ENCODE measurements around the gene SLC22A25. TPM values are rescaled to one million over a fixed set of nuclear protein-coding genes. Genes with fewer than 3 reads are reported as not detected.

Gene SLC22A25
- total and polyA plus RNA-seq, 2 of the 13 experiments (the other 11 are each of a cell fraction or from before 2014, with no cell fraction given): 0.18 to 0.42 TPM

- TF ChIP-seq NR2C2 (CRISPR knock-in tag; IDR thresholded peaks at IDR 0.05; ENCODE audit: borderline replicate concordance) (peak; percentile 82), YEATS2 (CRISPR knock-in tag; IDR thresholded peaks at IDR 0.05; ENCODE audit: borderline replicate concordance) (peak; percentile 50; the same call in 1 of the 2 replicates), ATM (IDR thresholded peaks at IDR 0.05; ENCODE audit: borderline replicate concordance) (no peak), GFI1 (CRISPR knock-in tag; IDR thresholded peaks at IDR 0.05; ENCODE audit: borderline replicate concordance) (peak; percentile 81; the same call in 1 of the 2 replicates), KAT7 (CRISPR knock-in tag; IDR thresholded peaks at IDR 0.05; ENCODE audit: borderline replicate concordance) (no peak), ZNF652 (CRISPR knock-in tag; IDR thresholded peaks at IDR 0.05; ENCODE audit: borderline replicate concordance, low read depth) (no peak), ZNF747 (CRISPR knock-in tag; IDR thresholded peaks at IDR 0.05; ENCODE audit: borderline replicate concordance) (no peak), SMAD3 (CRISPR knock-in tag; IDR thresholded peaks at IDR 0.05) (peak; percentile 99), ZNF335 (CRISPR knock-in tag; IDR thresholded peaks at IDR 0.05) (0 out of 2 replicates have a peak, but pooled peaks have one; percentile 47), THAP11 (CRISPR knock-in tag; IDR thresholded peaks at IDR 0.05) (peak; percentile 83), GATA4 (IDR thresholded peaks at IDR 0.05; ENCODE audit: borderline replicate concordance, low read depth) (peak; percentile 81; the same call in 1 of the 2 replicates), PHB2 (IDR thresholded peaks at IDR 0.05; ENCODE audit: partially characterized antibody) (no peak), MAFF (IDR thresholded peaks at IDR 0.05; ENCODE audit: low read depth, low read length) (no peak), FOXO1 (CRISPR knock-in tag; IDR thresholded peaks at IDR 0.05) (peak; percentile 97), ZFYVE20 (CRISPR knock-in tag; IDR thresholded peaks at IDR 0.05; ENCODE audit: borderline replicate concordance, low read depth) (no peak), AGO2 (optimal IDR thresholded peaks at IDR 0.05; ENCODE audit: low read depth, low read length) (no peak), GZF1 (CRISPR knock-in tag; IDR thresholded peaks at IDR 0.05) (no peak), RARA (CRISPR knock-in tag; IDR thresholded peaks at IDR 0.05) (peak; percentile 98), ZNF207 (IDR thresholded peaks at IDR 0.05; ENCODE audit: borderline replicate concordance) (no peak), ELF4 (CRISPR knock-in tag; IDR thresholded peaks at IDR 0.05; ENCODE audit: borderline replicate concordance) (no peak), FOXA1 (IDR thresholded peaks at IDR 0.05) (peak; percentile 86), FOXA1 (CRISPR knock-in tag; IDR thresholded peaks at IDR 0.05) (peak; percentile 98), SMARCE1 (IDR thresholded peaks at IDR 0.05; ENCODE audit: borderline replicate concordance) (0 out of 2 replicates have a peak, but pooled peaks have one; percentile 44), XBP1 (CRISPR knock-in tag; IDR thresholded peaks at IDR 0.05) (no peak), ZBTB26 (CRISPR knock-in tag; IDR thresholded peaks at IDR 0.05; ENCODE audit: borderline replicate concordance) (no peak), PLRG1 (conservative IDR thresholded peaks at IDR 0.05) (no peak), DNMT1 (CRISPR knock-in tag; IDR thresholded peaks at IDR 0.05) (no peak), GPBP1L1 (CRISPR knock-in tag; IDR thresholded peaks at IDR 0.05) (no peak), ATF3 (CRISPR knock-in tag; IDR thresholded peaks at IDR 0.05) (peak; percentile 50; the same call in 1 of the 2 replicates)
Measured at GRCh38 chr11:63250162-63251050, 7.0 kb upstream of the SLC22A25 start (continued).

Measured in HepG2 (cell line).